WI38 (cell line): ENCODE results near the gene ABR.

Experiments
- H3K4me3 ChIP-seq: 2 replicates; pipeline ENCODE4 v1.5.1; 2011; ENCODE audit warnings: low read depth, mild to moderate bottlenecking, control low read depth, low read length
- CTCF ChIP-seq: IDR thresholded peaks from 2 replicates; pipeline ENCODE4 v1.5.1; 2012; ENCODE audit warnings: low read depth, mild to moderate bottlenecking, control low read depth, low read length

ABR gene

GRCh38 chr17:1058423-1059130, 121.2 kb downstream of the ABR start:
- 0 out of 2 replicates have a peak, but pooled peaks have one; percentile 16 for TF ChIP-seq CTCF
- no peak overlapping the region for H3K4me3 ChIP-seq

GRCh38 chr17:1056761-1057160, 123.0 kb downstream of the ABR start:
- TF ChIP-seq CTCF = no peak
- no peak overlapping the region for H3K4me3 ChIP-seq

GRCh38 chr17:1055751-1056645, 123.8 kb downstream of the ABR start:
- peak; percentile 40 for TF ChIP-seq CTCF
- H3K4me3 ChIP-seq = no peak overlapping the region

GRCh38 chr17:1055231-1055630, 124.5 kb downstream of the ABR start:
- no peak for TF ChIP-seq CTCF
- H3K4me3 ChIP-seq = no peak overlapping the region

GRCh38 chr17:1054656-1055055, 125.1 kb downstream of the ABR start:
- no peak overlapping the region for H3K4me3 ChIP-seq
- no peak for TF ChIP-seq CTCF

- no peak overlapping the region for H3K4me3 ChIP-seq
- TF ChIP-seq CTCF = no peak
These were observed 126.0 kb downstream of the ABR start for GRCh38 chr17:1053661-1054360.
